Endothelial cell of umbilical vein (primary cell): ENCODE measurements around the gene PTPN20. TPM values are rescaled to one million over a fixed set of nuclear protein-coding genes. Genes with fewer than 3 reads are reported as not detected.
"Not testable (repeated sequence)": the region's sequence is repeated elsewhere in the genome, so short reads cannot be mapped to it uniquely, and the experiment has no call there.

Experiments
- BruUV-seq: library from RNA; stranded (reverse); fragments of 400-500 nt; replicated peaks from 2 replicates; lab custom pipeline; 2021; lab: Mats Ljungman, UMichigan
- CTCF ChIA-PET: fragments of 300-600, 350-600 bp; sonication (Branson Sonifier 250); formaldehyde crosslinking; loops from one replicate; lab custom pipeline; 2021; ENCODE audit warnings: antibody characterized with exemption, inconsistent platforms; lab: Charles Lee
- POLR2A ChIA-PET: fragments of 300-600, 350-600 bp; sonication (Branson Sonifier 250); formaldehyde crosslinking; loops from one replicate; lab custom pipeline; 2021; ENCODE audit warnings: antibody characterized with exemption, inconsistent platforms; lab: Charles Lee
- DNase-seq: peaks from one replicate; pipeline ENCODE4 v3.0.0-alpha.2; 2011; ENCODE audit warnings: low read depth, low spot score
- FAIRE-seq: peaks from 2 replicates; lab custom pipeline; 2011; peaks lifted over from hg19 to GRCh38; lab: Jason Lieb, UNC
- H2AFZ ChIP-seq: 2 replicates; pipeline ENCODE4 v1.6.0; 2012; ENCODE audit warnings: low read depth, low read length, control low read depth, inconsistent platforms
- H3K27ac ChIP-seq: 2 replicates; pipeline ENCODE4 v1.5.1; 2011; ENCODE audit warnings: low read depth, mild to moderate bottlenecking, control low read depth, low read length, moderate library complexity; ENCODE audit not compliant: insufficient read depth
- H3K27me3 ChIP-seq, 2 experiments: 2 replicates each; pipeline versions ENCODE4 v1.6.0 to v1.6.1; 2011; ENCODE audit warnings: low read length in 2 of 2, mixed read lengths in 1 of 2; ENCODE audit not compliant: control insufficient read depth in 2 of 2, insufficient read depth in 2 of 2
- H3K36me3 ChIP-seq, 2 experiments: 2 replicates in 1 of 2; 3 replicates in 1 of 2; pipeline ENCODE4 v1.5.1; 2011; ENCODE audit warnings: low read length in 2 of 2, mild to moderate bottlenecking in 1 of 2, moderate library complexity in 1 of 2; ENCODE audit not compliant: control insufficient read depth in 2 of 2, insufficient read depth in 2 of 2; ENCODE audit errors: extremely low read depth in 1 of 2
- H3K4me1 ChIP-seq: 3 replicates; pipeline ENCODE4 v1.5.1; 2011; ENCODE audit warnings: mild to moderate bottlenecking, low read length; ENCODE audit not compliant: control insufficient read depth, insufficient read depth; ENCODE audit errors: extremely low read depth
- H3K4me2 ChIP-seq: 2 replicates; pipeline ENCODE4 v1.6.1; 2011; ENCODE audit warnings: low read length, control low read depth, mixed read lengths; ENCODE audit not compliant: insufficient read depth
- H3K4me3 ChIP-seq, 3 experiments: fragments of 200-600 bp in 1 of 3; sonication (generic), shearing (Covaris generic) in 1 of 3; replicated peaks in 1 of 3; 2 replicates each; pipeline ENCODE4 v1.5.1; 2011 to 2016; ENCODE audit warnings: control low read depth in 3 of 3, low read length in 3 of 3, mild to moderate bottlenecking in 2 of 3, inconsistent platforms in 1 of 3, low read depth in 1 of 3, moderate library complexity in 1 of 3; ENCODE audit not compliant: insufficient read depth in 1 of 3
- H3K79me2 ChIP-seq: 2 replicates; pipeline ENCODE4 v1.6.0; 2012; ENCODE audit warnings: low read length, inconsistent platforms; ENCODE audit not compliant: control insufficient read depth, insufficient read depth
- H3K9ac ChIP-seq: replicated peaks from 2 replicates; pipeline ENCODE3; 2011; ENCODE audit warnings: low read length, control low read depth; ENCODE audit not compliant: insufficient read depth; ENCODE audit errors: extremely low read depth
- H3K9me1 ChIP-seq: replicated peaks from 3 replicates; pipeline ENCODE4 v1.6.0; 2011; ENCODE audit warnings: mild to moderate bottlenecking, low read length; ENCODE audit not compliant: control insufficient read depth, insufficient read depth; ENCODE audit errors: extremely low read depth
- H3K9me3 ChIP-seq: replicated peaks from 2 replicates; pipeline ENCODE4 v1.5.1; 2012; ENCODE audit warnings: low read length, inconsistent platforms; ENCODE audit not compliant: control insufficient read depth, insufficient read depth
- H4K20me1 ChIP-seq: replicated peaks from 2 replicates; pipeline ENCODE3; 2011; ENCODE audit warnings: mild to moderate bottlenecking, low read length; ENCODE audit not compliant: control insufficient read depth, insufficient read depth; ENCODE audit errors: extremely low read depth
- dilution Hi-C: fragments of 300-500 bp; cut with MboI; formaldehyde crosslinking; loops from one replicate; pipeline ENCODE4 v1.15.0; 2019; ENCODE audit warnings: low sequenced_read_pairs; ENCODE audit not compliant: extremely low pct_ligation_motif_present
- intact Hi-C: fragments of 100-400 bp; cut with micrococcal nuclease; formaldehyde crosslinking; loops from one replicate; pipeline ENCODE4 v1.10.0; 2022
- polyA plus RNA-seq, 4 experiments: library from polyadenylated mRNA; depleted of rRNA in 3 of 4; stranded (reverse) in 3 of 4; unstranded in 1 of 4; fragments of >200 nt; gene quantifications; 2 replicates each; pipeline versions ENCODE4 v1.2.1 to v1.2.3, GENCODE V29; 2011 to 2012; ENCODE audit warnings: missing spikeins in 1 of 4
- total RNA-seq: library from RNA; stranded (reverse); gene quantifications from 2 replicates; pipeline ENCODE4 v1.2.3, GENCODE V29; 2021

PTPN20 gene
- total and polyA plus RNA-seq, 2 donors (not counting 3 experiments of a cell fraction or from before 2014, with no cell fraction given) = 0.27 TPM; not detected in 1

DNA sequence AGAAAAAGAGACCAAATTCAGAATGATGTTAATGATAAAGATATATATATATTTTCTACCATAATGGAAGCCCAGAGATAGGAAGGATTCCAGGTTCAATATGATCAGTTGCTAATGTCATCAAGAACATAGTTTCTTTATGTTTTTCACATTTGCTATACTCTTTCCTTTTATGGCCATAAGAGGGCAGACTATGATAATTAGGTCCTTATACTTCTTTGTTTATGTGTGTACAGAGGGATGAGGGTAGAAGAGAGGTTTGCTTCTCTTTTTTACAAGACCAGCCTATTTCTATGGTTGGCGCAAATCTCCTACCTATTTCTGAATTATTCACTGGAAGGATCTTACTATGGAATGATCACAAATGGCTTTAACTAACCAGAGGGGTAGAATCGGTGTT lies 52.1 kb downstream of the PTPN20 start:
- H2AFZ ChIP-seq, POLR2A ChIA-PET, H3K36me3 ChIP-seq, DNase-seq, H3K27ac ChIP-seq, H3K4me3 ChIP-seq, intact Hi-C loops, CTCF ChIA-PET, H3K9me1 ChIP-seq, H4K20me1 ChIP-seq, H3K4me2 ChIP-seq, H3K9ac ChIP-seq, BruUV-seq, dilution Hi-C loops, FAIRE-seq, H3K4me1 ChIP-seq, H3K9me3 ChIP-seq, H3K27me3 ChIP-seq, H3K79me2 ChIP-seq: not testable (repeated sequence)

DNA sequence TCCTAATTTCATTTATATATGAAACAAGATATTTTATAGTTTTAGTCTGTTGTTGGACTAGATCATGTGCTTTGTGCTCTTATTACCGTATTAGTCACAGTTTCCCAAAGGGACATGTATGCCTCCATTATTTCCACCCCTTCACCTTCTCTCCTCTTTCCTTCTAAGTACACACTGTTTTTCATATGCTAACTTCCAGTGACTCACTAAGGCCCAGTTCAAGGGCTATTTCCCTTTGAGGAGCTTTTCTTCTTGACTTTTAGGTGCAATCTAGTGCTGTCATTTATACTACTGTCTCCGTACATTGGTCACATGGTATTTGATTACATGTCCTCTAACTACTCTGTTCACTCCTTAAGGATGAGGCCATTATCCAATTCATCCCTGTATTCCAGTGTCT lies 55.8 kb downstream of the PTPN20 start:
- H3K9me3 ChIP-seq, H3K36me3 ChIP-seq, H4K20me1 ChIP-seq, FAIRE-seq, H3K79me2 ChIP-seq, H3K9ac ChIP-seq, CTCF ChIA-PET, BruUV-seq, DNase-seq, H3K4me2 ChIP-seq, H3K9me1 ChIP-seq, H3K4me3 ChIP-seq, dilution Hi-C loops, H3K4me1 ChIP-seq, intact Hi-C loops, H3K27me3 ChIP-seq, H2AFZ ChIP-seq, H3K27ac ChIP-seq, POLR2A ChIA-PET: not testable (repeated sequence)

DNA sequence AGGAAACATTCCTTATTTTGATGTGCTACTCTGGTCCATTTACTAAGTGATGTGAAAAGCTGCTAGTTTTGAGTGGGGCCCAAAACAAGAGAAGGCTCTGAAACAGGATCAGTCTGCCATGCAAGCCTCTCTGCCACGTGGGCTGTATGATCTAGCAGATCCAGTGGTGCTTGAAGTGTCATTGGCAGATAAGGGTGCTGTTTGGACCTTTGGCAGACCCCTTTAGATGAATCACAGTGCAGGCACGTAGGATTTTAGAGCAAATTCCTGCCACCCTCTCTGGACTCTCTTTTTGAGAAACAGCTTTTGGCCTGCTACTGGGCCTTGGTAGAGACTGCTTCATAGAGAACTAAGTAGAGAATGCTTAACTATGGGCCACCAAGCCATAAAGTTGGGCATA lies 69.0 kb downstream of the PTPN20 start:
- H3K9ac ChIP-seq, H3K27ac ChIP-seq, H2AFZ ChIP-seq, H3K36me3 ChIP-seq, H3K9me3 ChIP-seq, H4K20me1 ChIP-seq, DNase-seq, intact Hi-C loops, BruUV-seq, H3K4me2 ChIP-seq, H3K27me3 ChIP-seq, POLR2A ChIA-PET, dilution Hi-C loops, H3K79me2 ChIP-seq, FAIRE-seq, H3K9me1 ChIP-seq, H3K4me3 ChIP-seq, CTCF ChIA-PET, H3K4me1 ChIP-seq: not testable (repeated sequence)

DNA sequence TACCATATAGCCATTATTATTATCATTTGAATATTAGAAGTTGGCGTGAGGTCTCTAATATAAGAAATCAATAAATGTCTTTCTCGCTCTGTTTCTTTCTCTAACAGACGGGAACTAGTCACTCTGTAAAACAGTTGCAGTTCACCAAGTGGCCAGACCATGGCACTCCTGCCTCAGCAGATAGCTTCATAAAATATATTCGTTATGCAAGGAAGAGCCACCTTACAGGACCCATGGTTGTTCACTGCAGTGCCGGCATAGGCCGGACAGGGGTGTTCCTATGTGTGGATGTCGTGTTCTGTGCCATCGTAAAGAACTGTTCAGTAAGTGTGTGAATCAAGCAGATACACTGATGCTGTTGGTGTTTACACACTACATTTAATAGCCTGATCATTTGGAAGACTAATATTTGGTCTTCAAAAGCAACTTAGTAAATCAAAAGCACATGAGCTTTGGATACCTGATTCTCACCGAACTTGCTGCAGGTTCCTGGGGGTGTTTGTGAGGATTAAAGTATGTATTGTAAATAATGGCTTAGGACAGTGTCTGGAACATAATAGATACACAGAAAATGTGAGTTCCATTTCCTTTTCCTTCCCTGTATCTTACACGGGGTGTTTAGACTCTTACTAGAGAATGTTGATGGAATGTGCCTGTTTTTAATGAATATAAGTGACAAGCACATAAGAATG lies 76.2 kb downstream of the PTPN20 start:
- H3K36me3 ChIP-seq, BruUV-seq, FAIRE-seq, H3K27me3 ChIP-seq, dilution Hi-C loops, H3K4me3 ChIP-seq, H3K4me2 ChIP-seq, H4K20me1 ChIP-seq, CTCF ChIA-PET, H3K9me3 ChIP-seq, intact Hi-C loops, H3K4me1 ChIP-seq, H3K79me2 ChIP-seq, H3K27ac ChIP-seq, H3K9me1 ChIP-seq, H2AFZ ChIP-seq, DNase-seq, H3K9ac ChIP-seq, POLR2A ChIA-PET: not testable (repeated sequence)
